ENCODE data around the gene TSHZ1. TPM values are rescaled to one million over a fixed set of nuclear protein-coding genes. Genes with fewer than 3 reads are reported as not detected.

TSHZ1 gene
- polyA plus RNA-seq, 1 of the 3 experiments (the other 2 are of a cell fraction), result 2.6 TPM

- no peak for TF ChIP-seq USF2 (IDR thresholded peaks at IDR 0.05; ENCODE audit: borderline replicate concordance, low read depth, low read length)
- TF ChIP-seq IRF3 (IDR thresholded peaks at IDR 0.05; ENCODE audit: low read depth, low read length), result no peak
- TF ChIP-seq FOXJ3 (CRISPR knock-in tag; IDR thresholded peaks at IDR 0.05), result no peak
- TF ChIP-seq EZH2phosphoT487 (IDR thresholded peaks at IDR 0.05; ENCODE audit: borderline replicate concordance, low read depth), result no peak
- no peak for TF ChIP-seq POLR2AphosphoS5 (IDR thresholded peaks at IDR 0.05; ENCODE audit: low read depth, low read length)
- no peak for TF ChIP-seq MAX (IDR thresholded peaks at IDR 0.05; ENCODE audit: low read depth)
Observed at GRCh38 chr18:75173738-75174137, 36.9 kb upstream of the TSHZ1 start (continued).

- Histone ChIP-seq H2AFZ (ENCODE audit: low read depth) (no peak overlapping the region), H3K4me3 (ENCODE audit: low read depth in 2 of 2, low read length in 1 of 2) (no peak overlapping the region), H3K9ac (no peak overlapping the region), H3K4me2 (no peak overlapping the region), H3K27me3 (ENCODE audit: insufficient read depth) (no peaks in the 10 kb centered on the region), H3K9me3 (no peaks in the 10 kb centered on the region), H4K20me1 (ENCODE audit: insufficient read depth) (no peaks in the 10 kb centered on the region), H3K9me2 (no peaks in the 10 kb centered on the region), H3K79me2 (ENCODE audit: insufficient read depth) (no peaks in the 10 kb centered on the region), H3K27ac (ENCODE audit: low read depth in 2 of 2, low read length in 1 of 2) (no peak overlapping the region), H3F3A (replicated peaks; ENCODE audit: insufficient read depth) (no peaks in the 10 kb centered on the region), H3K36me3 (replicated peaks in 1 of 2; ENCODE audit: control insufficient read depth in 1 of 2, insufficient read depth in 2 of 2, low read length in 1 of 2) (no peaks in the 10 kb centered on the region), H3K4me1 (ENCODE audit: control insufficient read depth in 1 of 2, insufficient read depth in 2 of 2, low read depth in 1 of 2, low read length in 1 of 2) (no peaks in the 10 kb centered on the region)
- DNase-seq, result no peak
- WGBS (ENCODE audit: low lambda C conversion rate), result 81% methylated on average over 8 of the region's 8 CpGs
- ChIA-PET POLR2A (no interaction called here), CTCF (interaction anchor here (1.0 kb wide), 1 partner anchor 15 kb away, joined by 3 read pairs; no protein-coding TSS in a partner anchor)
- TF ChIP-seq TAF1 (IDR thresholded peaks at IDR 0.05; ENCODE audit: borderline replicate concordance, low read depth, low read length) (no peak), SIN3A (IDR thresholded peaks at IDR 0.05; ENCODE audit: borderline replicate concordance, low read depth, low read length) (no peak), REST (IDR thresholded peaks at IDR 0.05; ENCODE audit: low read depth, low read length) (no peak), EP300 (IDR thresholded peaks at IDR 0.05; ENCODE audit: borderline replicate concordance in 1 of 2, low read depth in 1 of 2, low read length in 1 of 2) (no peak), EZH2phosphoT487 (IDR thresholded peaks at IDR 0.05; ENCODE audit: borderline replicate concordance, low read depth) (no peak), YY1 (IDR thresholded peaks at IDR 0.05; ENCODE audit: low read depth) (no peak), RFX5 (IDR thresholded peaks at IDR 0.05; ENCODE audit: low read length) (no peak), PBX3 (IDR thresholded peaks at IDR 0.05) (no peak), RAD21 (IDR thresholded peaks at IDR 0.05; ENCODE audit: low read length) (no peak), SMC3 (IDR thresholded peaks at IDR 0.05; ENCODE audit: low read depth, low read length) (no peak), RXRA (IDR thresholded peaks at IDR 0.05; ENCODE audit: borderline replicate concordance, low read depth) (no peak), USF1 (IDR thresholded peaks at IDR 0.05; ENCODE audit: borderline replicate concordance, low read depth) (no peak), GATA2 (CRISPR knock-in tag; IDR thresholded peaks at IDR 0.05) (no peak), MXI1 (IDR thresholded peaks at IDR 0.05; ENCODE audit: low read depth, low read length) (no peak), TEAD4 (IDR thresholded peaks at IDR 0.05; ENCODE audit: borderline replicate concordance, insufficient read depth) (no peak), POLR2AphosphoS5 (IDR thresholded peaks at IDR 0.05; ENCODE audit: low read depth, low read length) (no peak), GABPA (IDR thresholded peaks at IDR 0.05; ENCODE audit: low read depth) (no peak)
Observed at GRCh38 chr18:75176849-75177248, 33.7 kb upstream of the TSHZ1 start.

All from SK-N-SH (cell line).